ENCODE measurements around the gene PPP1R13L. TPM values are rescaled to one million over a fixed set of nuclear protein-coding genes. Genes with fewer than 3 reads are reported as not detected.

PPP1R13L gene
- total and polyA plus RNA-seq, 2 of the 8 experiments (the other 6 are each of a cell fraction or from before 2014, with no cell fraction given) = 9.1 to 15.3 TPM

DNA sequence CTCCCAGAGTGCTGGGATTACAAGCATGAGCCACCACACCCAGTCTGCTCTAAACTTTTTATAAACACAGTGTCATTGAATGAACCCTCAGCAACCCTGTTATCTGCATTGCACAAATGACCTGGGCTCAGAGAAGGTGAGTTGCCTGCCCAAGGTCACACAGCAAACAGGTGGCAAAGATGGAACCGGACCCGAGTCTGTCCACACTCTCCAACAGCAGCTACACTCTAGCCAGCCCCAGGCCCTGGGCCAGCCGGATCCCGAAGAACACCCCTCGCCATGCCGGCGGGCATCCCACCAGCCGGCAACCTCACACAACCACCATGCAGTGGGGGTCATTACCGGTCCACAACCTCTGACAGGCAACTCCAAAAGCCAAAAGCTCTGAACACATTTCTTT is 49.0 kb downstream of the PPP1R13L start:
- no peak overlapping the region for H3K4ac ChIP-seq (replicated peaks; ENCODE audit: insufficient read length, low read depth, low read length)
- no peaks in the 10 kb centered on the region for H3K79me2 ChIP-seq (ENCODE audit: control insufficient read depth in 1 of 2, insufficient read depth in 2 of 2, low read length in 2 of 2)
- 93% methylated on average over 9 of the region's 9 CpGs; no CpG with 5 or more reads in 1 of the 2 experiments for WGBS, 2 experiments (ENCODE audit: extremely low coverage in 1 of 2, insufficient coverage in 1 of 2, insufficient read length in 1 of 2, insufficient replicate concordance in 2 of 2, low coverage in 1 of 2, low lambda C conversion rate in 2 of 2, missing lambda C conversion rate in 1 of 2)
- H4K20me1 ChIP-seq (replicated peaks in 1 of 2; ENCODE audit: control insufficient read depth in 1 of 2, insufficient read depth in 2 of 2, low read length in 2 of 2) = peaks cover 0 to 30% of the 10 kb centered on the region in 2 experiments
- no peak overlapping the region for H3K4me3 ChIP-seq (ENCODE audit: extremely low read depth in 1 of 4, insufficient read depth in 2 of 4, low read depth in 3 of 4, low read length in 4 of 4)
- H2BK120ac ChIP-seq (replicated peaks; ENCODE audit: low read depth, low read length) = no peak overlapping the region
- H3K18ac ChIP-seq (ENCODE audit: extremely low read depth, low read length) = no peak overlapping the region
- H3K27me3 ChIP-seq (replicated peaks in 1 of 4; ENCODE audit: control insufficient read depth in 3 of 4, extremely low read depth in 1 of 4, insufficient read depth in 3 of 4, low read length in 3 of 4) = no peaks in the 10 kb centered on the region
- no peak overlapping the region for H3K23ac ChIP-seq (ENCODE audit: insufficient read length)
- no peak for FAIRE-seq
- no peak overlapping the region for H2BK12ac ChIP-seq (ENCODE audit: low read depth, low read length)
- CTCF ChIA-PET (ENCODE audit: partially characterized antibody) = interaction anchor here (1.2 kb wide), 1 partner anchor 29 kb away, joined by 3 read pairs; no protein-coding TSS in a partner anchor
- no peak overlapping the region for H3K9ac ChIP-seq (replicated peaks in 1 of 4; ENCODE audit: extremely low read depth in 1 of 4, low read depth in 3 of 4, low read length in 3 of 4)
- DNase-seq (ENCODE audit: low read depth in 1 of 2, low spot score in 2 of 2) = no peak
- H3K56ac ChIP-seq (replicated peaks; ENCODE audit: insufficient read length, low read depth, low read length) = no peak overlapping the region
- no peak overlapping the region for H3K27ac ChIP-seq (ENCODE audit: low read depth, low read length)
- peaks cover 2% of the 10 kb centered on the region; the same call in 1 of the 2 replicates for H3K79me1 ChIP-seq (ENCODE audit: low read depth, low read length)
- POLR2A ChIA-PET (ENCODE audit: partially characterized antibody) = interaction anchor here (0.6 to 3.1 kb wide), 5 partner anchors 9 to 330 kb away, joined by 3 to 25 read pairs (median 4); no protein-coding TSS in a partner anchor
- no peak overlapping the region for H4K91ac ChIP-seq (replicated peaks; ENCODE audit: insufficient read length, low read length)
- H2AFZ ChIP-seq (ENCODE audit: low read length) = no peak overlapping the region
- no peak overlapping the region for H2BK20ac ChIP-seq (ENCODE audit: low read length)
- H3K14ac ChIP-seq (ENCODE audit: insufficient read length) = no peak overlapping the region
- no peak overlapping the region for H2AK5ac ChIP-seq (ENCODE audit: low read depth, low read length)
- H3K23me2 ChIP-seq (ENCODE audit: low read depth, low read length) = no peaks in the 10 kb centered on the region
- no peak overlapping the region for H3K4me2 ChIP-seq (ENCODE audit: insufficient read depth in 1 of 2, low read depth in 2 of 2, low read length in 2 of 2)
- no peak overlapping the region for H2BK15ac ChIP-seq (ENCODE audit: low read length)
- no peaks in the 10 kb centered on the region for H3K9me3 ChIP-seq (ENCODE audit: insufficient read depth in 2 of 2, low read depth in 1 of 2, low read length in 1 of 2)
- no peak overlapping the region for H4K8ac ChIP-seq (ENCODE audit: extremely low read depth, insufficient read depth, low read length)
- no peak overlapping the region for H2BK5ac ChIP-seq (ENCODE audit: low read depth, low read length)
- no peaks in the 10 kb centered on the region for H3K4me1 ChIP-seq (replicated peaks in 1 of 4; ENCODE audit: control insufficient read depth in 3 of 4, insufficient read depth in 4 of 4, low read length in 3 of 4)
- H3K36me3 ChIP-seq (ENCODE audit: control insufficient read depth in 2 of 4, insufficient read depth in 4 of 4, low read length in 3 of 4) = peaks cover 25 to 72% (median 56%) of the 10 kb centered on the region in 4 experiments
- no peak overlapping the region for H4K5ac ChIP-seq (ENCODE audit: insufficient read length, low read depth, low read length)
- TF ChIP-seq RNF2 (IDR thresholded peaks at IDR 0.05; ENCODE audit: borderline replicate concordance, low read depth, low read length, missing control alignments, poor library complexity, severe bottlenecking) (no peak), TCF12 (IDR thresholded peaks at IDR 0.05; ENCODE audit: low read depth, low read length) (no peak), SP1 (IDR thresholded peaks at IDR 0.05; ENCODE audit: low read depth, low read length) (no peak), SP2 (IDR thresholded peaks at IDR 0.05; ENCODE audit: low read length) (no peak), ZNF274 (IDR thresholded peaks at IDR 0.05; ENCODE audit: borderline replicate concordance, extremely low read depth, low read length) (no peak), BCL11A (IDR thresholded peaks at IDR 0.05; ENCODE audit: low read depth in 2 of 2, low read length in 2 of 2) (no peak), FOSL1 (IDR thresholded peaks at IDR 0.05; ENCODE audit: insufficient read depth, low read depth, low read length) (no peak), RXRA (IDR thresholded peaks at IDR 0.05; ENCODE audit: insufficient read depth, low read depth, low read length) (no peak), TAF7 (optimal IDR thresholded peaks at IDR 0.05; ENCODE audit: borderline replicate concordance, low read depth, low read length) (no peak), EP300 (IDR thresholded peaks at IDR 0.05; ENCODE audit: borderline replicate concordance in 1 of 2, low read depth in 2 of 2, low read length in 2 of 2) (no peak), RFX5 (IDR thresholded peaks at IDR 0.05; ENCODE audit: borderline replicate concordance, low read depth, low read length) (no peak), SRF (IDR thresholded peaks at IDR 0.05; ENCODE audit: low read depth, low read length) (no peak), POLR2A (IDR thresholded peaks at IDR 0.05; ENCODE audit: control extremely low read depth in 1 of 2, low read depth in 2 of 2, low read length in 2 of 2) (no peak)
- TF ChIP-seq, protein P1, sequence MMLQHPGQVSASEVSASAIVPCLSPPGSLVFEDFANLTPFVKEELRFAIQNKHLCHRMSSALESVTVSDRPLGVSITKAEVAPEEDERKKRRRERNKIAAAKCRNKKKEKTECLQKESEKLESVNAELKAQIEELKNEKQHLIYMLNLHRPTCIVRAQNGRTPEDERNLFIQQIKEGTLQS (IDR thresholded peaks at IDR 0.05; ENCODE audit: insufficient read depth, low read depth, low read length) = no peak
